Activated naive CD4-positive, alpha-beta T cell treated with anti-CD3 and anti-CD28 coated beads, Interleukin-2, amount 50 U/mL, for 16 hours (primary cell): Measurements from ENCODE around the gene TTLL11.
"Not testable (repeated sequence)": the region's sequence is repeated elsewhere in the genome, so short reads cannot be mapped to it uniquely, and the experiment has no call there.

Experiments
- DNase-seq: peaks from one replicate; pipeline ENCODE4 v3.0.0-alpha.2; 2020

TTLL11 gene

DNA sequence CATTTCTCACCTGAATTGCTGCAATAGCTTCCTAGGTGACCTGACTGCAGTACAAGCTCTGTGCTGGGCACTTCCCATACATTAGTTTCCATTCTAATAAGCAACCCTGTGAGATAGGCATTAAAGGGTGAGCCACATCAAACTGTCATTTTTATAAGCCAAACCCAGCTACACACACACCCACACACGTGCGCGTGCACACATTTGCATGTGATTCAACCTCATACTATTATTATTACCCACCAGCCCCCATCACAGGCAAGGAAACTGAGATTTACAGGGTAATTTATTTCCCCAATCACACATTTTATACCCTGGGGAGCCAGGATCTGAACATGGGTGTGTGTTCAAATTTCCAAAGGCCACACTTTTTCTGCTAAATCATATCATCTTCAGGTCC, 93.6 kb downstream of the TTLL11 start:
- DNase-seq: no peak

DNA sequence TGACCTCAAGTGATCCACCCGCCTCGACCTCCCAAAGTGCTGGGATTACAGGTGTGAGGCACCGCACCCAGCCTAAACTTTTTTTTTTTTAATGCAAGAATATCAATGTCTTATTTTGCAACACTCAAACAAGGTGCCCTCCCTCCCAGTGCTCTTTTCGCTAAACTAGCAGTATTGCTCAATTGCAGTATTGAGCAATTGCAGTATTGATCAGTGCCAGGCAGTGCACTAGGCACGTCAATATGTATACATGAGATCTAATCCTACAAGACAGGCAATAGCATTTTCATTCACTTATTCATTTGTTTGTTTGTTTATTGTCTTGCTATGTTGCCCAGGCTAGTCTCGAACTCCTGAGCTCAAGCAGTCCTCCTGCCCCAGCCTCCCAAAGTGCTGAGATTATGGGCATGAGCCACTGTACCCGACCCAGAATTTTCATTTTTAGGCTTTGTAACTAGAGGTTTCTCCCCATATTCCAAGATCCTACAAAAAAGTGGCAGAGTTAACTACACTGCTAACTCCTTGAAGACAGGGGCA, 94.5 kb downstream of the TTLL11 start:
- no peak for DNase-seq

DNA sequence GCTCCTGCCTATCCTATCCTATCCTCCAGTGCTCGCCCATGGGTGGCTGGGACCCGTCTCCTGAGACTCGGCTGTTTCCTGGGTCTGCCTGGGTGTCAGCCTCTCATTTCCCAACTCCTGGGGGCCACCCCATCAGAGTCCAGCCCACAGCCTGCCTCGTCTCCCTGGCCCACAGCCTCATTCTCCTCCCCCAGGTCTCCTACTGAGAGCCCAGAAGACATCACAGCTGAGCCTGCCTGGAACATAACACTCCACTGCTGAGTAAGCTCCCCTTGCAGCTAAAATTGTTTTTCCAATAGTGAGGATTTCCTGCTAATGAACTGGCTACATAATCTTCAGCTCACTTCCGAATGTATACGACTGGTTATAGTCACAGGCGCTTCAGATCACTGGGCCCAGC, 95.3 kb downstream of the TTLL11 start:
- no peak for DNase-seq

DNA sequence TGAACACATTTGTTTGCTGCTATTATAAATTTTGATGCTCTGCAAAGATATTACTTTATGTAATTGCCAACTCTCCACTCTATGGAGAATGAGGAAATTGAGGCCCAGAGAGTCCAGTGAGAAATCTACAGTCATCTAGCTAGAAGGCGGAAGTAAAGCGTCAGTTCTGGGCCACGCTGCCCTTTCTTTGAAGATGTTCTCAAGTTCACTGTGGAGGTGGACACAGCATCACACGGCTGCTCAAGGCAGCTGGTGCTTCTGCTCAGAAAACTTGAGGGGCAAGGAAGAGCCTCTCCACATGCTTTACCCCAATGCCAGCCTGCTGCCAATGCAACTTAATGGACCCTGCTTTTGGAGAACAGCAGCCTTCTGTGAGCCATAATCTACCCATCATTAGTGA, 96.3 kb downstream of the TTLL11 start:
- no peak for DNase-seq

DNA sequence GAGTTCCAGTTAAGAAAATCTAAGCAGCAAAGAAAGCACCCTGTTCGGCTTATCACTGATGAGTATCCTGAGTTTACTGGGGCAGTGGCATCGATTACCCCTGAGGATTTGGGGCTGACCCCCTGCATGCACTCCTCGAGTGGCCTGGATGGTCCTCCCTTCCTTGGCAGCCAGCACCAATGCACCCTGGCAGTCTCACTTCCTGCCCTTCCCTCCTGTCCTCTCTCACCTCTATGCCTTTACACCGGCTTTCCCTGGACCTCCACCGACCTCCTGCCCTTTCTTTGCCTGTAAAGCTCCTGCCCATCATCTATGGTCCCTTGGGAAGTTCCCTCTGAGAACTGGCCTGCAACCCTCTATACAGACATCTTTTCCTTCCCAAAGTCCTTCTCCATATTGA, 97.1 kb downstream of the TTLL11 start:
- DNase-seq: no peak

DNA sequence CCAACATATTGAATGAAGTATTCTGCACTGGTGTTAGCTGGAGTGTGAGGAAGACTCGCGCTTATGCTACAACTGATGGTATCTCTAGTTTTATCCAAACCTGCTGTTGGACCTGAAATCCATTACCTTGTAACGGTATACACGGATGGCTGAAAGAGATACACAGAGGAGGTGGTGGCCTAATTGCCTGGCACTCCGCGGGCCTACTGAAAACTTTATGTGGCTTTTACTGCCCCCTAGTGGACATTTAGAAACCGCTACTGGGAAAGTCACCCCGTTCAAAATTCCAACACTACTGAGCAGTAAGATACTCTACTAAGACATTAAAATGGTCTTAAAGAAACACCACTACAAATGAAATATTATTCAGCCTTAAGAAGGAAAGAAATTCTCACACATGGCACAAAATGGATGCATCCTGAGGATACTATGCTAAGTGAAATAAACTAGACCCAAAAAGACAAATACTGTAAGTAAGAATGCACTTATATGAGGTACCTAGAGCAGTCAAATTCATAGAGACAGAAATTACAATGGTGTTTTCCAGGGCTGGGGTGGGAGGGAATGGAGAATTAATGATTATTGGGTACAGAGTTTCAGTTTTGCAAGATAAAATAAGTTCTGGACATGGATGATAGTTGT, 100.4 kb downstream of the TTLL11 start:
- DNase-seq: peak; percentile 21

DNA sequence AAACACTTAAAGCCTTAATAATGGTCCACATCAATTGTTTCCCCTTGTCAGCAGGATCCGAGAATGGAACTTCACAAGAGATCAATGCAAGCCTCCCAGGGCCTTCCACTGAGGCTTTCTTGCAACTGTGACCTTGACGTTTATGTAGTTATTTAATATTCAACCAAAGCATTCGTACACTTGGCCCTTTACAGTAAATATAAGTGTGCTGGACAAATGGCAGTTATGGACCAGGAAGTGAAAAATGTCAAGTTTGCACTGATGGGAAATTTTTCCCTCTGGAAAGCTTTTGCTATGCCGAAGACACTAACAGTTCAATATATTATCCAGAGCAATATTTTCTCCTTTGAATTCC, 101.8 kb downstream of the TTLL11 start:
- no peak for DNase-seq

DNA sequence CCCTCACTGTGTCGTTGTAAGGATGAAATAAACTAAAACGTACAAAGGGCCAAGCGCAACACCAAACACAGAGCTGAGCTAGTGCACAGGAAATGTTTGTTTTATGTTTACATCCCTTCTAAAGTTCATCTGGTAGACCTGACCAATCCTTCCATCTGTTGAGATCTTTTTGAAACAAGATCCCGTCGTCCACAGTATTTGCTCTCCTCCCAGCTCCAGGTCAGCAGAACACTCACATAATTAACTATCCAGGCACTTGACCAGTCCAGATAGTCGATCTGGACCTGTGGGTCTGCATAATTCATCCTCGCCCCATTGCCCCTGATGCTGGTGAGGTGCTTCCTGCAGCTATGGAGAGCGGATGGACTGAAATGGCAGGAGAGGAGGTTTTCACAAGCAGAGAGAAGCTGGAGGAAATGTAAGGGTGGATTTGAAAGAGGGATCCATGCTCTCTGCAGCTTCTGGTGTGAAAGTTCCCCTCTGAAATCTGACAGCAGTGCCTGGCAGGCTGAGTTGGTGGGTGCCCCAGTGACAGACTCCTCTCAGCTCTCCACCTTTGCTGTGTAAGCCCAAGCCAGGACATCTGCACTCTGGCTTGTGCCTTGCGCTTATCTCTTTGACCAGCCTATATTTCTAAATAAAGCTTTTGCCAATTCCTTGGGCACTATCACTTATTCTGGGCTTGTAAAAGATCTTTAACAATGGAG, 102.4 kb downstream of the TTLL11 start:
- no peak for DNase-seq

DNA sequence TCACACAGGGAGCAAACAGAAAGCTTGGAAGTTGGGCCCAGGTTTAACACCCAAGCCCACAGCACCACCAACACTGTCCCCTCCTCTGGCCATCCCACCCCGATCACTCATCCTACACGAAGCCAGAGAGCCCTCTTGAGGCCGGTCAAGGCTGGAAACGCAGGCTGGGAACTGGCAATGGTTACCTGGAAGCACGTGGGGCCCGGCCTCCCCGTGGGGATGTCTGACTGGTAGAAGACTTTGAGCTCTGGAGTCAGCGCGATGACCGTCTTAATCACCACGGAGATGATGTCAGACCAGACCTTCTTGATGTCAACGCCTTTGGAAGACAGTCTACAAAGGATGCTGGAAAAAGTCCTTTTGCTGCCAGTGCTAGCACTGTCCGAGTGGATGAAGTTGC, 104.1 kb downstream of the TTLL11 start:
- DNase-seq: no peak

DNA sequence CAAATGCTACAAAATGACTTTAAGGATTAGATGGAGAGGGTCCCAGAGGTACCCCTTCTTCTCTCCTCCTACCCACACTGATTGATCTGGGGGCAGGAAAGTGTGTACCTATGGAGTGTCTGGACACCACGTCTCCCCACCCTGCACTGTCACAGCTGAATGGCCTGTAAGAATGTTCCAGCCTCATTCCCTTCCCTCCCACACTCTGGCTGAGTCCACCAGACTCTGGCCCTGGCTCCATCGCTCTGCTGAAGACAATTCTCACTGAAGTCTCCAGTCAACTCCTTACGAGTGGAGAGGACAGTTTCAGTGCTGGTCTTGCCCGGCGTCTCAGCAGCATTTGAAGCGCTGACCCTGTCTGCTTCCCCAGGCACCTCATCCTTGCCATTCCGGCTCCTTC, 105.8 kb downstream of the TTLL11 start:
- DNase-seq: no peak

DNA sequence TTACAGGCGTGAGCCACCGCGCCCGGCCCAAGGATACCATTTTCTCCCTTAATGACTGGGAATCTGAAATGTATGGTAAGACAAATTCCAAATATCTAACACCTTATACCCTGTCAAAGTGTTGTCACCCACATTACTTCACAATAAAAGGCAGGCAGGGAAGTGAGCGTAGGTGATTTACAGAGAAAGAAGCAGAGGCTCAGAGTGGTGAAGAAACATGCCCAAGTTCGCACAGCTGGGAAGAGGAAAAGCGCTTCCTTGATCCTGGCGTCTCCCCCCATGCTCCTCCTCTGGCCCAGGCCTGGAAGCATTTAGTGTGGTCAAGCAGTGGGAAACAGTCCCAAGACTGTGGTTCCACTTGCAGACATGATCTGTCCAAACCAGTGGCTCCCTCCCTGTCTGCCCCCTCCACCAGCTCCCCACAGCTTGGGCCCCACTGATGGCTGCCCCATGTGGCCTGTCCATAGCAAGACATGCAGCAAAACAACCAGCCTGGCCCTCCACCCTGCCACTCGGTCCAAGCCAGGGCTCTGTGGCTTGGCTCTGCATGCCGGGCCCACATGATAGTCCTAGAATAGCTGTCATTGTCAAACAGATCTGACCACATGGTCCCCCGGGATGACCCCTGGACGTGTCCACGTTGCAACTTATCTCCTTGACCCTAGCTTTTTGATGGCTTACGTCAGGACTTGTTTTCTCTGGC, 107.2 kb downstream of the TTLL11 start:
- no peak for DNase-seq

DNA sequence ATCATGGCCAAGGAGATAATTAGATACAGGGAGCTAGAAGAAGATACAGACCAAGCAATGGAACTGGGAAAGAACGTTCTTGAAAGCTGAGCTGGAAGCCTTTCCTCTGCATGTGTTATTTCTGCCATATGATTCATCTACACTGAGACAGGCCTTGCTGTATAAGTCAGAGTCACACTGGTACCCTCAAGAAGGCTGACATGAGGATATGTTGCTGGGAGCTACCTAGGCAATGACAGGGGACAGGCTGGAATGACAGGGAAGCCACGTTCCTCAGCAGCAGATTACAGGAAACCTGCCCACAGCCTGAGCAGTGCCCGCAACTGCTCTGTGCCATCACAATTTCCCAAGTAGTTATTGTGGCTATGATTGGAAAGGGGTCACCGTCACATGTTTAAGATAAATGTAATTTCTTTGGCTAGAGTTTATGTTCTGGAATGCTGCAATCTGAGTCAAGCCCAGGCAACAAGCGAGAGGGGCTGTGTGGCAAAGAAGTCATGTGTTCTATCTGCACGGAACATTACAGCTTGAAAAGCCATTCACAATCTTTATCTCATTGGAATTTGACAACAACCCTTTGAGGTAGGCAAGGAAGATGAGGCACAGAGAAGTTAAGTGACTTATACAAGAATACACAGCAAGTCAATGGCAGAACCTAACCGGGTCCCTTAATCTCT, 108.2 kb downstream of the TTLL11 start:
- no peak for DNase-seq

DNA sequence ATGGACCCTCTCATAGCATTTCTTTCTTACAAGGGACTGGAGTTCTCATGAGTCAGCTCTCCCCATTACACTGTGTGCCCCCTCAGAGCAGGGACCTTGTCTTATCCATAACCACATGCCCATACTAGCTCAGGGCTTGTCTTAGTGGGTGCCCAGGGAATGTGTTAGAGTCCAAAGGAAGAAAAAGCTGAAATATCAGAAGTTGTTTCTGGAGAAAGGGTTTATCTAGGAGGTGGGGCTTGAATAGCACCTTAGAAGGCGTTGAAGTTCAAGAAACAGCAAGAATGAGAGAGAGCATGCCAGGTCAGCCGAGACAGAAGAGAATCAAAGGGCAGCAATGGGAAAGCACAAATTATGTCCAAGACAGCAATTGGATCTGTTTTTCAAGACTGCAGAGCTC, 109.4 kb downstream of the TTLL11 start:
- no peak for DNase-seq

DNA sequence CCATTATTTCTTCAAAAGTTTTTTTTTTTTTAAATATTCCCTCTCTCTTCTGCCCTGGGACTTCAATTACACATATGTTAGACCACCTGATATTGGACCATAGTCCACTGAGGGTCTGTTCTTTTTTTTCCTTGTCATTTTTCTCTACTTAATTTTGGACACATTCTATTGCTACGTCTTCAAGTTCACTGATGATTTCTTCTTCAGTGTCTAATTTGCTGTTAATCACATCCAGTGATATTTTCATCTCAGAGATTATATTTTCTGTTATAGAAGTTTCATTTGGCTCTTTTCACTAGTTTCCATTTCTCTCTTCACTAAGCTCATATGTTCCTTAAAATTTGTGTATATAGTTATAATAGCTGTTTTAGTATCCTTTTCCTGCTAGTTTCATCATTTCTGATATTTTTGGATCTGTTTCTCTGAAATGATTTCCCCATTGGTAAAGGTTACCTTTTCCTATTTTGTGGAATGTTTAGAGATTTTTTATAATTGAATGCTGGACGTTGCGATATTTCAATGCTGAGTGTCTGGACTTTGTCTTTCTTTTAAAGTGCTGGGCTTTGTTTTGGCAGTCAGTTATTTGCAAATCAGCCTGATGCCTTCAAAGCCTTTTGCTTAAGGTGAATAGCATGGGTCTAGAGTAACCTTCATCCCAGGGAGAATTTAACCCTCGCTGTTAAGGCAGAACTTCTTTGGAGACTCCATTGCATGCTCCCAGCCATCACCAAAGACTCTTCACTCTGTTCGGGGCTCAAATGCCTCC, 111.8 kb downstream of the TTLL11 start:
- no peak for DNase-seq

DNA sequence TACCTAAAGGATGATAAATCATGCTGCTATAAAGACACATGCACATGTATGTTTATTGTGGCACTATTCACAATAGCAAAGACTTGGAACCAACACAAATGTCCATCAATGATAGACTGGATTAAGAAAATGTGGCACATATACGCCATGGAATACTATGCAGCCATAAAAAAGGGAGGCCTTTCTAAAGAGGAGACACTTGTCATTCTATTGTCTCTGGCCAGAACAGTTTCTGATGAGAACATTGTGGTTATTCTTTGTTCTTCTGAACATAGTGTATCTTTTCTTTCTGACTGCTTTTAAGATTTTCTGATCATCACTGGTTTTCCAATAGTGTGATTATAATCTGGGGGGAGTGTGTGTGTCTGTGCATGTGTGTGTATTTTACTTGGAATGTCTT, 112.4 kb downstream of the TTLL11 start:
- not testable (repeated sequence) for DNase-seq

DNA sequence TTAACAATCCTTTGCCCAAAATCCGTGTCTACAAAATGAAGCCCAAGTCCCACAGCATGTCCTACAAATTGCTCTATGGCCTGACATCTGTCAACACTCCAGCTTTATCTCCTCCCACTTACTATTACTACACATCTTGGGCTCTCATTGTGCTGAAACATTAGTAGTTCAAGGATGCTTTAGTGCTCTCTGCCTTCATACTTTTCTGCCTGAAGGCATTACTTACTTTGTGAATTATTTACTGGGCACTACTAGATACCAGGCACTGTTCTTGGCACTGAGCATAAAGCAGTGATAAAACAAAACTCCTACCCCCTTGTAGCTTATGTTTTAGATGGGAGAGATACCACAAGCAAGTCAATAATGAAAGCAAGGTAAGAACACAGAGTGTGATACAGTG, 113.4 kb downstream of the TTLL11 start:
- no peak for DNase-seq

DNA sequence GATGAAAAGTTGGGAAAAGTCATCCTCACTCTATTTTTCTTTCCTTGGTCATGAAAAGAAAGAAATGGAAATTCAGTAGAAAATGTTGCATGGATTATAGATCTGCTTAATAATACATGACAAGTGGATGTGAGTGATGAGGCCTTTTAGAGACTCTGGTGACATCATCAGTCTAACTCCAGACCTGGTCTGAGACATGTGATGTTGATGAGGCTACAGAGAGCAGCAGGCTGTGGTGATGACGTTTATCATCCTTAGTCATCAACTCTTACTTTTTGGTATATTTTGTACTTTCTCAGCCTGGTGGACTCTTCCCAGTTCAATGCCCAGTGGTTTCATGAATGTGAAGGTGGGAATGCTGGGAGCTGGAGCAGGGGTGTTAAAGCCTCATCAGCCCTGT, 116.4 kb downstream of the TTLL11 start:
- no peak for DNase-seq

DNA sequence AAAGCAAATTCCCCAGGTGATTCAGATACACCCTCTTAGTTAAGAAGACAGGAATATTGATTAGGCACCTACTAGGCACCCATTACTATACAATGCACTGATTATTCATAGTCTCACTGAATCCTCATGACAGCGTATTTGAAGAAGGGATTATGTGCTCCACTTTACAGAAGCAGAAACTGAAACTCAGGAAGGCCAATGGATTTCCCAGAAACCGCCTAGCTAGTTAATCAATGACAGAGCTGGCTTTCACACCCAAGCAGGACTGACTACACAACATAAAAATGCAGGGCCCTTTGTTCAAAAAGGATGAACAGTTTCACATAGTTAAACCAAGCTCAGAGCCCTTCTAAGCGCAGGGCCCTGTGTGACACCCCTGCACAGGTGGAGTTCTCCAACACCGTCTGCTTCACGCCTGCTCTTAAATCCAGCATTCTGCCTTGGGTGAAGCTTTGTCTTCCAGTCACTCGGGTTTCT, 117.3 kb downstream of the TTLL11 start:
- no peak for DNase-seq

DNA sequence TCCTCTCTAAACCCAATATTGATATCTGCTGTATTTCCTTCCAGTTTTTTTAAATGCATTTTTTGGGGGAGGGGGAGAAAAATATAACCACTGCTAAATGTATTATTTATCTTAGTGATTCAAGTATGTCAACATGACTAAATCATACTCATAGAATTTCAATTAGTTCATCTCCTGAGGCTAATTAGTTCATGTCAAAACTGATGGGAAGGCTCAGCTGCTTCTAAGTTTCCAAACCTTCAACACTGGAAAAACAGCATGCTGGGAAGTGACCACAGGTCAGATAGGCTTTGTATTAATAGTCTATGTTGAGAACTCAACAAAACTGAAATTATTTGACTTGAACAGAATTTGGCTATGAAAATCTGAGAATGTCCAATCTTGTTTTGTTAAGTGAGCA, 118.7 kb downstream of the TTLL11 start:
- no peak for DNase-seq

DNA sequence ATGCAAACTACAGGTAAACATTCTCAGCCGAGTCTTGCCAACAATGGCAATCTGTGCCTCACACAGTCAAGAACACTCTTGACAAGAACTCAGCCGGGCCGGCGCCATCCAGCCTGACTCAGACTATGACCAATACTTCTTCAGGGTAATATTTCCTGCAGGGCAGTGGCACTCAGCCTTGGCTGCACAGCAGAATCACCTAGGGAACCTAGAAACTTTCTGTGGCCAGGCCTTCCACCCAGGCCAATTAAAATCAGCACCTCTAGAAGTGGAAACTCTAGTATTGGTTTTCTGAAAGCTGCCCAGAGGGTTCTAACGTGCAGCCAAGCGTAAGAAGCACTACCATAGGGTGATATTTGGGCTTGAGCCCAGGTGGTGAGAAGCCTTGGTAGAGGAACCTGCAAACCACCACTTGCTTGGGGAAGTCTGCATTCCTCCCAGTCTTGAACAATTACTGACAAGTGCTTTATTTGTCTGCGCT, 120.6 kb downstream of the TTLL11 start:
- no peak for DNase-seq

DNA sequence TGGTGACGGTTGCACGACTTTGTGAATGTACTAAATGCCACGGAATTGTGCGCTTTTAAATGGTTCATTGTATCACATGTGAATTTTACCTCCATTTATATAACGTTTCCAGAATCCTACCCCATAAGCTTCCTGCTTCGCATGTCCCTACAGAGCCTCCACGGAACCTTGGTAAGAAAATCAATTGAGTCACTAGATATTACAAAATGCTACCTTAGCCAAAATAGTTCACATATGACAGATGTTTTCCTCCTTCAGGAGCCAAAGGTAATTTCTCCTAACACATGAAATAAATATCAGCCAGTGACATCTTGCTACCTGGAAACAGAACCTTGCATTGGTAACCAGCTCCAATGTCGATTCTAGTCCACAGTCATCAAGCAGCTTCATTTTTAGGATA, 125.1 kb downstream of the TTLL11 start:
- DNase-seq: no peak

DNA sequence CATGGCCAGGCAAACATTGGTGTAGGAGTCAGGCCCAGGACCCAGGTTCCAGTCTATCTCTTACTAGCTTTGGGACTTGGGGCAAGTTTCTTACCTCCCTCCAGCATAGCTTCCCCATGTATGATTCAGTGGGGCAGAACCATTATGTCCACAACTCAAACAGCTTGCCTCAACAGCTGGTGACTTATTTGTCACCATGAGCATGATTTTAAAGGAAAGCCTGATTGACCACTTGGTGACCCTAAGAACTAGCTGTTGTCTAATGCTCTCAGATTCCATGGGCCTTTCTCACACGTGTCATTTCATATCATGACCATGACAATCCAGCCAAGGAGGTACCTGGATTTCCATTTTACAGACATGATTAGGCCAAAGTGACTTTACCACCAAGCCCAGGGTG, 126.4 kb downstream of the TTLL11 start:
- no peak for DNase-seq
